ENCODE data around the gene MIOX.

The MIOX gene

GRCh38 chr22:50455201-50455600 lies 31.5 kb upstream of the MIOX start:
- no peak for DNase-seq

- no peak for DNase-seq
These were observed 30.6 kb upstream of the MIOX start for GRCh38 chr22:50456026-50456425.

GRCh38 chr22:50456466-50457234 lies 30.0 kb upstream of the MIOX start:
- no peak for DNase-seq

- DNase-seq = no peak
These were observed 27.6 kb upstream of the MIOX start for GRCh38 chr22:50459016-50459415.

- peak in 1 of 2 donors; percentile 28 for DNase-seq
These were observed 27.0 kb upstream of the MIOX start for GRCh38 chr22:50459496-50460140.

GRCh38 chr22:50460938-50461337 lies 25.7 kb upstream of the MIOX start:
- no peak for DNase-seq

GRCh38 chr22:50461536-50461935 lies 25.1 kb upstream of the MIOX start:
- DNase-seq = no peak

GRCh38 chr22:50461979-50462540 lies 24.6 kb upstream of the MIOX start:
- DNase-seq = no peak

GRCh38 chr22:50463188-50463900 lies 23.3 kb upstream of the MIOX start:
- DNase-seq = no peak

GRCh38 chr22:50464451-50464850 lies 22.2 kb upstream of the MIOX start:
- DNase-seq = no peak

- DNase-seq = no peak
These were observed 21.4 kb upstream of the MIOX start for GRCh38 chr22:50465066-50465930.

- DNase-seq = no peak
These were observed 19.3 kb upstream of the MIOX start for GRCh38 chr22:50467341-50467740.

GRCh38 chr22:50467773-50468440 lies 18.8 kb upstream of the MIOX start:
- DNase-seq = no peak

- no peak for DNase-seq
These were observed 18.0 kb upstream of the MIOX start for GRCh38 chr22:50468626-50469025.

- peak; percentile 97 to 98 for DNase-seq
These were observed 17.0 kb upstream of the MIOX start for GRCh38 chr22:50469377-50470305.

- DNase-seq = no peak
These were observed 16.2 kb upstream of the MIOX start for GRCh38 chr22:50470491-50470890.

- no peak for DNase-seq
These were observed 15.3 kb upstream of the MIOX start for GRCh38 chr22:50471197-50471847.

- no peak for DNase-seq
These were observed 14.7 kb upstream of the MIOX start for GRCh38 chr22:50471962-50472361.

GRCh38 chr22:50473088-50473487 lies 13.6 kb upstream of the MIOX start:
- DNase-seq = peak; percentile 47 to 69
